Stimulated activated CD4-positive, alpha-beta T cell treated with anti-CD3 and anti-CD28 coated beads, Interleukin-15, amount 100 ng/mL, for 48 hours (primary cell): Measurements from ENCODE around the gene IFNA2.
"Not testable (repeated sequence)": the region's sequence is repeated elsewhere in the genome, so short reads cannot be mapped to it uniquely, and the experiment has no call there.

Experiments
- DNase-seq, 2 donors: peaks; one replicate each; pipeline ENCODE4 v3.0.0-alpha.2; 2020; ENCODE audit warnings: low read depth in 2 of 2

Gene IFNA2

DNA sequence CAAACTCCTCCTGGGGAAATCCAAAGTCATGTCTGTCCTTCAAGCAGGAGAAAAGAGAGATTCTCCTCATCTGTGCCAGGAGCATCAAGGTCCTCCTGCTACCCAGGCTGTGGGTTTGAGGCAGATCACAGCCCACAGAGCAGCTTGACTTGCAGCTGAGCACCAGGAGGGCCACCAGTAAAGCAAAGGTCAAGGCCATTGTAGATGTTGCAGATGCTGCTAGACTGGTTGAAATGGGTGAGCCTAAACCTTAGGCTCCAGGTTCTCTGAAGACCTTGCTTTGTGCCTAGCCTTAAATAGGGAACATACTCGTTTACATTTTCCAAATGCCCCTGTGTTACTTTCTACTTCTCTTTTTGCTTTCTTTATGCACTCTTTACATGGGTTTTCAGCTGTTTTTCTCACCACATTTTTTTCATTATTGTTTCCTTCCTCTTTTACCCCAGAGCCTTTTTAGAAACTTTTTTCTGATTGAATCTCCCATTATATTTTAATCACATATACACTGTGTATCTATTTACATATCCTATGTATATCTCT lies at the start of gene IFNA2:
Gene IFNA2, minus strand, starts transcription at position 268 of the 540 bp plus-strand sequence. Its CDS starts 69 bp downstream, at position 199.
- DNase-seq = no peak

GRCh38 chr9:21435015-21435383 lies 49.8 kb upstream of the IFNA2 start:
- DNase-seq = not testable (repeated sequence)

- DNase-seq = peak in 1 of 2 donors; percentile 22
Measured at GRCh38 chr9:21434202-21435014, 49.2 kb upstream of the IFNA2 start.

- no peak for DNase-seq
Measured at GRCh38 chr9:21432672-21433425, 47.7 kb upstream of the IFNA2 start.

- no peak for DNase-seq
Measured at GRCh38 chr9:21429191-21429590, 44.0 kb upstream of the IFNA2 start.

- DNase-seq = no peak
Measured at GRCh38 chr9:21428235-21428634, 43.0 kb upstream of the IFNA2 start.

GRCh38 chr9:21415493-21416267 lies 30.5 kb upstream of the IFNA2 start:
- DNase-seq = no peak

DNA sequence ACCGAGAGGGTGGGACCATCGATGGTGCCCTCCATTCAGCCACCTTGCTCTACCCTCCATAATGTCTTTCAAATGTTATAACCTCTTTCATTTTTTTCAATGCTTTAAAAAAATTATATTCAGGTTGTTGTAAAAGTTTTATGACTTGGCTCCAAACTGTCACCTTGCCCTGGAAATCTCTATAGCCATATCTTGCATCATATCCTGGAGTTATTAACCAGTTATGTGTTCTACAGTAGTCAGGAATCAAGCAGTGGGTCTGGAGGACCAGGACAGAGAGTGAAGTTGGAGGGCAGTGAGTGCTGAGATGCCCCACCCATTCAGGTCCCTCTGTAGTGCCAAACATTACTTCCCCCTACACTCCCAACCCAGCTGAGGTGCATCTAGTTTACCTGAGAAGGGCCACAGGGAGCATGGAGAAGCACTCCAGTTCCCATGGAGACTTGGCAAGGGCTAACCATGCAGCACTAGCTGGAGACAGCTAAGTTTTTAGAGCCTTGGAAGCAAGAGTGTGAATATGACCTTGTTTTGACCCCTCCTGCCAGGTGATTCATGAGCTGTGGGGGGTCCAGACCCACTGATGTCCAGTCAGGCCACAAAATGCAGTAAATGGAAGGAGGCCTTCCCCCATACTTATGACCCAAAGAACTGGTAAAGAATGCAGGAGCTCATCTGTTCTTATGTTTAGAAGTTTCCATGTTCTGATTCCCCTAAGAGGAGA lies 29.2 kb upstream of the IFNA2 start:
- DNase-seq = no peak

- no peak for DNase-seq
Measured at GRCh38 chr9:21413624-21414023, 28.4 kb upstream of the IFNA2 start.

GRCh38 chr9:21413151-21413550 lies 28.0 kb upstream of the IFNA2 start:
- DNase-seq = no peak

GRCh38 chr9:21412107-21412506 lies 26.9 kb upstream of the IFNA2 start:
- DNase-seq = no peak

GRCh38 chr9:21408817-21409216 lies 23.6 kb upstream of the IFNA2 start, which contains the start of gene IFNA8:
Gene IFNA8 (plus strand): TSS chr9:21409117. CDS start chr9:21409177, 60 bp downstream.
- no peak for DNase-seq

DNA sequence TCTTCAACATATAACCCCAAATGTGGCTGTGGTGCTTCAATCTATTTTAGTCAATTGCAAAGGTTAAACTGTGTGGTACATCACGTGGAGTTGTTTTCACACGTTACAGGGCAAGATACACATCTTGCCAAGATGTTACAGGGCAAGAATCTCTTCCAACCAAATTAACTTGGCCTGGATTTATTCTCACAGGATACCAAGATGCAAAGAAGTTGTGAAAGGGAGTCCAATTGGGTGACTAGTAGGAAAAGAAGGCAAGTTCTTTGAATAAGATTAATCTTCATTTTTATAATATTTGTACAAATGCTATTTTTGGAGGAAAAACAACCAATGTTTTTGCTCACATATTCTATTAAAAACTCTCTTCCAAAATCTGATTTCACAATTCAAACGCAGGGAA lies 18.9 kb upstream of the IFNA2 start:
- DNase-seq = no peak

GRCh38 chr9:21402386-21403251 lies 17.4 kb upstream of the IFNA2 start:
- no peak for DNase-seq

GRCh38 chr9:21399956-21400355 lies 14.8 kb upstream of the IFNA2 start:
- no peak for DNase-seq

DNA sequence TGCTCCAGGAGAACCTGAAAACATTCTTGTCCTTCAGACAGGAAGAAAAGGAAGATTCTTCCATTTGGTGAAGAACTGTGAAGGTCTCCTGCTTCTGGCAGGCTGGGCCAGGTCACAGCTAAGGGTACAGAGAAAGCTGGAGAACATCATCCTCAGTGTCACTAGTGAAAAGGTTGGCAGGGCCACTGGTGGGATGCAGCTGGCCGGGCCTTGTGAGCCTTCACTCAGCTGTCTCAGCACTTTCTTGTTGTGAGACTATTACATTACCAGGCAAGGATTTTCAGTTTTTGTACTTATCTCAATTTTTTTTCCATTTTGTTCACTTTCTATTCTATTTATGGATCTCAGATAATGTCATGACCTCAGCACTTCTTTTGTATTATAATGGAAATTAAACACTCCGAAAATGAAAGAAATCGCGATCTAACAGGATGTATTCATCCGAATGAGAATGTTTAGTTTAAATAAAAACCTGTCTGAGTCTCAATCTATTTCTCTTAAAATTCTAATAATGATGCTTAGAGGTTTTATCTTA lies 13.8 kb upstream of the IFNA2 start:
- DNase-seq = no peak

DNA sequence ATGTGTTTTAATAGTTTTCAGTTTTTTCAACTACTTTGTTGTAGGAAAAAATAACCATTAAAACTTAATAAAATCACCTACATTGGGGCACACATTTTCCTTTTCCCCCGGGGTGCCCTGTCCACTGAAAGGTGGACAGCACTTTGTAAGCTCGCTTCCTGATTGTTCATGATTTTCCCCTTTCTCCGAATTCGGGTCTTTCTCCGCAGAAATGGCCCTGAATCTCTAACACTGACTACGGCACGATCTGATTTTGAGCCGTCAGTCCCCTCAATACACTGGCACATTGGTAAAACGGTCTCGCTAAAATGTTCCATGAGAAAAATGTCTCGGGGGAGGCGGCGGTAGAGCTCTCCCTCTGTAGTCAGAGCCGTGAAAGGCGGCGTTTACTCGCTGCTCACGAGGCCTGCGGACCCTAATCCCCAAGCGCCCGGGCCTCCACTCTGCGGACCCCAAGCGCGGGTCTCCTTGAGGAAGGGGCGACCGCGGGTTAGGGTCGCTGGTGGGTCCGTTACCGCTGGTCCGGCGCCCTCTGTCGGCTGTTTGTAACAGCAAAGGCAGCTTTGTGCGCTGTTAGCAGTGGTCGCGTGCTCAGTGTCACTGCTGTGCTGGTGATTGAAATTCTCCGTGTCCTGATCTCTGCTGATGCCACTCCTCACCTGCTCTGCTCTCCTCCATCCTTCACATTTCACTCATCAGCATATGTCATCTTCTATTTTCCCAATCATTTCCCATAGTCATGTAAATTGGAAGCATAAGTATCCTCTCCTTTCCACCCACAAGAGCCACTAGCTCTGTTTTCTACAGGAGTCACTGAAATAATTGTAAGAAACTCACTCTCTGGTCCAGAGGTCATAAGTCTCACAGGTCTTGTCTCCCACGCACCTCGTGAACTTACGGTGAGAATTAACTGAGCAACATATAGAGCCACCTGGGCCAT lies 10.8 kb upstream of the IFNA2 start:
- DNase-seq = peak; percentile 32 to 33

DNA sequence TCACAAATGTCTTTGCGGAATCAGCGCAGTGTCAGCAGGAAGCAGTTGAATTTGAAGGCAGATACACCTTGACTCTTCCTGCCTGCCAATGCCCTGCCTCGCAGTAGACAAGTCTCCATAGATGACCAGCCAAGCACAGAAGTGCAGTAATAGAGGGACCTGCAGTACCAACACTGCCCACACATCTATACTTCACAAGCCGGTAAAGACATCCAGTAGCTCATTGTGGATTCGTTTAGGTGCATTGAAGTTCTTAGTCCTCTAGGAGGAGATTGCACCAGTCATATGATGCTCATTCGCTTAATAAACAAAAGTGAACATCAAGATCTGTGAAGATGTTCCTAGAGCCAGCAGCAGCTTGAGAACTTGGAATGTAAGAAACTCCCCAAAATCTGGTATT lies 7.1 kb upstream of the IFNA2 start:
- DNase-seq = no peak

DNA sequence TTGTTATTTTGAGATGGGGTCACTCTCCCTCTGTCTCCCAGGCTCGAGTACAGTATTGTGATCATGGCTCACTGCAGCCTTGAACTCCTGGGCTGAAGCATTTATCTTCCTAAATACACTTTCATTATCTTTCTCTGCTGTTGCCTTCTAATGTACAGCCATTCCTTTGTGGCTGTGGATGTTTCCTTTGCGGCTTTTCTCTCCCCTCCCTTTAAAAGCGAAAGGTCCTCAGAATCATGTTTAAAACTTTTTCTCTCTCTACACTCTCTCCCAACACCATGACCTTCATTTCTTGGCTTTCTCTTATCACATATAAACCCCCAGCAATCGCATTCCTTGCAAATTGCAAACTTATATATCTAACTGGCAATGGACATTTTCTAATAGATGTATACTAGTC lies 1.6 kb downstream of the IFNA2 start:
- no peak for DNase-seq
